Tibial nerve (tissue), 4 donors: ENCODE data around the gene FLII. TPM values are rescaled to one million over a fixed set of nuclear protein-coding genes. Genes with fewer than 3 reads are reported as not detected.

Experiments used
- DNase-seq, 2 donors: peaks; one replicate each; pipeline ENCODE4 v3.0.0-alpha.2; 2019; ENCODE audit warnings: low spot score in 2 of 2
- H3K27ac ChIP-seq, 4 donors: fragments of 200-600 bp; sonication (generic) in 3 of 4; one replicate each; pipeline ENCODE4 v1.5.1; 2017 to 2019; ENCODE audit warnings: mild to moderate bottlenecking in 1 of 4
- H3K27me3 ChIP-seq, 2 donors: fragments of 200-600 bp; sonication (generic) in 1 of 2; one replicate each; pipeline versions ENCODE4 v1.5.1 to v1.6.0; 2017 to 2019
- H3K36me3 ChIP-seq, 3 donors: fragments of 200-600 bp; sonication (generic); one replicate each; pipeline ENCODE4 v1.5.1; 2018 to 2019
- H3K4me1 ChIP-seq, 4 donors: fragments of 200-600 bp; sonication (generic) in 3 of 4; one replicate each; pipeline ENCODE4 v1.5.1; 2017 to 2019
- H3K4me3 ChIP-seq, 4 donors: fragments of 200-600 bp; sonication (generic) in 3 of 4; one replicate each; pipeline ENCODE4 v1.5.1; 2017 to 2019; ENCODE audit warnings: mild to moderate bottlenecking in 1 of 4, moderate library complexity in 1 of 4
- H3K9me3 ChIP-seq, 4 donors: fragments of 200-600 bp; sonication (generic) in 3 of 4; one replicate each; pipeline ENCODE4 v1.5.1; 2017 to 2019
- CTCF ChIP-seq, 5 experiments: fragments of 200-600 bp in 3 of 5; fragments of 450-650 bp in 2 of 5; sonication (generic) in 3 of 5; IDR thresholded peaks; one replicate each; pipeline ENCODE4 v1.5.1; 2016 to 2019; ENCODE audit warnings: antibody characterized with exemption in 5 of 5, mild to moderate bottlenecking in 3 of 5, moderate library complexity in 2 of 5
- EP300 ChIP-seq, 2 donors: sonication (generic); formaldehyde crosslinking; IDR thresholded peaks; one replicate each; pipeline ENCODE4 v1.6.1; 2017; ENCODE audit warnings: antibody characterized with exemption in 2 of 2, mild to moderate bottlenecking in 1 of 2
- POLR2A ChIP-seq, 2 donors: fragments of 450-650 bp; IDR thresholded peaks; one replicate each; pipeline ENCODE4 v1.6.1; 2017; ENCODE audit warnings: antibody characterized with exemption in 2 of 2, mild to moderate bottlenecking in 2 of 2, moderate library complexity in 2 of 2
- WGBS, 2 donors: methylation state at CpG; one replicate each; pipeline ENCODE4 v1.1.5; 2018; 5-methylcytosine and 5-hydroxymethylcytosine counted together
- total RNA-seq, 4 donors: library from RNA; depleted of rRNA; stranded (reverse); fragments of >200 nt; gene quantifications; one replicate each; pipeline ENCODE4 v1.1.0, GENCODE V29; 2016

The FLII gene
- total RNA-seq, 4 donors from 2014 or later = 284 to 466 (median 335) TPM

- WGBS, 2 donors = 86 to 93% methylated on average over 9 to 14 of the region's 20 CpGs
- Histone ChIP-seq H3K4me3 (no peak overlapping the region), H3K27me3 (no peaks in the 10 kb centered on the region), H3K9me3 (no peaks in the 10 kb centered on the region), H3K36me3 (peaks cover 0 to 100% (median 0%) of the 10 kb centered on the region in 3 donors), H3K27ac (no peak overlapping the region), H3K4me1 (no peaks in the 10 kb centered on the region)
- DNase-seq = no peak
- TF ChIP-seq CTCF (IDR thresholded peaks at IDR 0.05) = no peak
- no peak for TF ChIP-seq EP300 (IDR thresholded peaks at IDR 0.05)
- TF ChIP-seq POLR2A (IDR thresholded peaks at IDR 0.05) = no peak
Observed at GRCh38 chr17:18237461-18237860, 21.1 kb downstream of the FLII start.

GRCh38 chr17:18236494-18236893 is 22.0 kb downstream of the FLII start:
- Histone ChIP-seq H3K27ac (peak overlapping the region in 1 of 4 donors; percentile 52), H3K27me3 (no peaks in the 10 kb centered on the region), H3K4me1 (no peaks in the 10 kb centered on the region), H3K36me3 (peaks cover 0 to 100% (median 0%) of the 10 kb centered on the region in 3 donors), H3K9me3 (no peaks in the 10 kb centered on the region), H3K4me3 (no peak overlapping the region)
- TF ChIP-seq POLR2A (IDR thresholded peaks at IDR 0.05) (no peak), EP300 (IDR thresholded peaks at IDR 0.05) (no peak), CTCF (IDR thresholded peaks at IDR 0.05) (no peak)
- no peak for DNase-seq
- WGBS, 2 donors = 89 to 92% methylated on average over 16 to 17 of the region's 18 CpGs

GRCh38 chr17:18235743-18236256 is 22.7 kb downstream of the FLII start:
- WGBS, 2 donors = 61 to 72% methylated on average over 7 to 14 of the region's 14 CpGs
- Histone ChIP-seq H3K4me3 (no peak overlapping the region), H3K9me3 (no peaks in the 10 kb centered on the region), H3K27ac (peak overlapping the region in 1 of 4 donors; percentile 52), H3K4me1 (no peaks in the 10 kb centered on the region), H3K27me3 (no peaks in the 10 kb centered on the region), H3K36me3 (peaks cover 0 to 93% (median 0%) of the 10 kb centered on the region in 3 donors)
- no peak for DNase-seq
- TF ChIP-seq CTCF (IDR thresholded peaks at IDR 0.05) = no peak
- no peak for TF ChIP-seq EP300 (IDR thresholded peaks at IDR 0.05)
- TF ChIP-seq POLR2A (IDR thresholded peaks at IDR 0.05) = no peak

GRCh38 chr17:18234853-18235380 is 23.6 kb downstream of the FLII start:
- H3K27ac ChIP-seq = no peak overlapping the region
- WGBS, 2 donors = 93 to 96% methylated on average over 20 to 22 of the region's 22 CpGs
- H3K4me3 ChIP-seq = no peak overlapping the region
- H3K27me3 ChIP-seq = no peaks in the 10 kb centered on the region
- H3K4me1 ChIP-seq = no peaks in the 10 kb centered on the region
- TF ChIP-seq CTCF (IDR thresholded peaks at IDR 0.05) (no peak), POLR2A (IDR thresholded peaks at IDR 0.05) (no peak)
- H3K9me3 ChIP-seq = no peaks in the 10 kb centered on the region
- no peak for DNase-seq
- H3K36me3 ChIP-seq = peaks cover 0 to 84% (median 0%) of the 10 kb centered on the region in 3 donors

GRCh38 chr17:18233803-18234518 is 24.6 kb downstream of the FLII start:
- H3K9me3 ChIP-seq = no peaks in the 10 kb centered on the region
- no peak for DNase-seq
- peaks cover 0 to 4% (median 0%) of the 10 kb centered on the region in 4 donors for H3K4me1 ChIP-seq
- 92% methylated on average over 17 to 20 of the region's 22 CpGs for WGBS, 2 donors
- TF ChIP-seq EP300 (IDR thresholded peaks at IDR 0.05) = no peak
- no peak for TF ChIP-seq CTCF (IDR thresholded peaks at IDR 0.05)
- no peak for TF ChIP-seq POLR2A (IDR thresholded peaks at IDR 0.05)
- no peak overlapping the region for H3K27ac ChIP-seq
- H3K36me3 ChIP-seq = peaks cover 0 to 75% (median 0%) of the 10 kb centered on the region in 3 donors
- H3K4me3 ChIP-seq = no peak overlapping the region
- H3K27me3 ChIP-seq = no peaks in the 10 kb centered on the region
